Lower leg skin (tissue), 4 donors: ENCODE data around the gene UBE2E2. TPM values are rescaled to one million over a fixed set of nuclear protein-coding genes. Genes with fewer than 3 reads are reported as not detected.

Experiments
- DNase-seq, 2 donors: peaks; one replicate each; pipeline ENCODE4 v3.0.0-alpha.2; 2019; ENCODE audit warnings: low spot score in 2 of 2
- H3K4me3 ChIP-seq: fragments of 200-600 bp; sonication (generic); 2 replicates; pipeline ENCODE4 v1.5.1; 2017; ENCODE audit warnings: mild to moderate bottlenecking, low read depth; ENCODE audit not compliant: poor library complexity, severe bottlenecking
- CTCF ChIP-seq, 3 donors: fragments of 450-650 bp; IDR thresholded peaks; one replicate each; pipeline ENCODE4 v1.5.1; 2016; ENCODE audit warnings: antibody characterized with exemption in 3 of 3, mild to moderate bottlenecking in 3 of 3, moderate library complexity in 2 of 3
- POLR2A ChIP-seq, 2 donors: fragments of 450-650 bp; IDR thresholded peaks; one replicate each; pipeline ENCODE4 v1.6.1; 2016 to 2017; ENCODE audit warnings: antibody characterized with exemption in 2 of 2, mild to moderate bottlenecking in 1 of 2, moderate library complexity in 1 of 2
- WGBS, 2 donors: methylation state at CpG; one replicate each; pipeline ENCODE4 v1.1.5; 2018; 5-methylcytosine and 5-hydroxymethylcytosine counted together
- intact Hi-C: fragments of 100-400 bp; cut with DNase I; formaldehyde crosslinking; loops from one replicate; pipeline ENCODE4 v1.15.0; 2023; ENCODE audit warnings: low total_unique reads
- total RNA-seq, 4 donors: library from RNA; depleted of rRNA; stranded (reverse); fragments of >200 nt; gene quantifications; one replicate each; pipeline ENCODE4 v1.1.0, GENCODE V29; 2016

The UBE2E2 gene
- total RNA-seq, 4 donors from 2014 or later, result 20.0 to 54.7 (median 33.3) TPM

GRCh38 chr3:23252122-23252521 lies 49.0 kb downstream of the UBE2E2 start:
- WGBS, 2 donors, result 84 to 94% methylated on average over 1 of the region's 1 CpG
- DNase-seq, result no peak
- TF ChIP-seq POLR2A (IDR thresholded peaks at IDR 0.05) (no peak), CTCF (IDR thresholded peaks at IDR 0.05) (no peak)
- H3K4me3 ChIP-seq, result no peak overlapping the region
- intact Hi-C loops, result no loop called here

- DNase-seq, result no peak
- intact Hi-C loops, result no loop called here
- no peak for TF ChIP-seq CTCF (IDR thresholded peaks at IDR 0.05)
- no peak for TF ChIP-seq POLR2A (IDR thresholded peaks at IDR 0.05)
- no peak overlapping the region for H3K4me3 ChIP-seq
Measured at GRCh38 chr3:23253214-23253613, 50.1 kb downstream of the UBE2E2 start.

- DNase-seq, result no peak
- TF ChIP-seq POLR2A (IDR thresholded peaks at IDR 0.05), result no peak
- no peak for TF ChIP-seq CTCF (IDR thresholded peaks at IDR 0.05)
- intact Hi-C loops, result no loop called here
- no peak overlapping the region for H3K4me3 ChIP-seq
- 92 to 100% methylated on average over 2 of the region's 2 CpGs for WGBS, 2 donors
Measured at GRCh38 chr3:23254282-23254681, 51.2 kb downstream of the UBE2E2 start.

GRCh38 chr3:23254835-23255234 lies 51.7 kb downstream of the UBE2E2 start:
- no peak overlapping the region for H3K4me3 ChIP-seq
- intact Hi-C loops, result no loop called here
- no peak for TF ChIP-seq POLR2A (IDR thresholded peaks at IDR 0.05)
- no peak for TF ChIP-seq CTCF (IDR thresholded peaks at IDR 0.05)
- no peak for DNase-seq
- 74 to 77% methylated on average over 3 of the region's 3 CpGs for WGBS, 2 donors

- WGBS, 2 donors, result 69 to 76% methylated on average over 5 of the region's 5 CpGs
- no peak for TF ChIP-seq POLR2A (IDR thresholded peaks at IDR 0.05)
- no peak for TF ChIP-seq CTCF (IDR thresholded peaks at IDR 0.05)
- intact Hi-C loops, result no loop called here
- no peak for DNase-seq
- H3K4me3 ChIP-seq, result no peak overlapping the region
Measured at GRCh38 chr3:23256741-23257435, 53.8 kb downstream of the UBE2E2 start.

GRCh38 chr3:23258110-23258509 lies 55.0 kb downstream of the UBE2E2 start:
- WGBS, 2 donors, result 97% methylated on average over 6 of the region's 6 CpGs
- intact Hi-C loops, result no loop called here
- no peak for DNase-seq

More at GRCh38 chr3:23258110-23258509, 55.0 kb downstream of the UBE2E2 start:
- H3K4me3 ChIP-seq, result no peak overlapping the region
- TF ChIP-seq CTCF (IDR thresholded peaks at IDR 0.05) (no peak), POLR2A (IDR thresholded peaks at IDR 0.05) (no peak)
